ENCODE data around the gene C6orf62.
A peak's percentile ranks its signal among the peaks of the same experiment; 100 is the strongest.
"Not testable (repeated sequence)": the region's sequence is repeated elsewhere in the genome, so short reads cannot be mapped to it uniquely, and the experiment has no call there.

The C6orf62 gene
- 134 to 343 (median 255) reads per million in 17 experiments for total RNA-seq

- DNase-seq = peak; percentile 81 to 89 (median 86)
Measured at GRCh38 chr6:24719125-24719971, at the start of gene C6orf62. Gene C6orf62, minus strand, starts transcription at chr6:24719154. Its CDS starts 486 bp downstream, at chr6:24718668.

- DNase-seq = no peak
Measured at GRCh38 chr6:24768361-24768760, 49.4 kb upstream of the C6orf62 start.

GRCh38 chr6:24766680-24767462 is 47.9 kb upstream of the C6orf62 start:
- peak; percentile 15 to 84 (median 55) for DNase-seq

GRCh38 chr6:24765968-24766367 is 47.0 kb upstream of the C6orf62 start:
- not testable (repeated sequence) for DNase-seq

GRCh38 chr6:24764833-24765828 is 46.2 kb upstream of the C6orf62 start:
- not testable (repeated sequence) for DNase-seq

GRCh38 chr6:24763578-24763977 is 44.6 kb upstream of the C6orf62 start:
- no peak for DNase-seq

- DNase-seq = no peak
Measured at GRCh38 chr6:24761851-24762250, 42.9 kb upstream of the C6orf62 start.

- DNase-seq = no peak
Measured at GRCh38 chr6:24761193-24761835, 42.4 kb upstream of the C6orf62 start.

- no peak for DNase-seq
Measured at GRCh38 chr6:24760210-24760609, 41.3 kb upstream of the C6orf62 start.

GRCh38 chr6:24759718-24760117 is 40.8 kb upstream of the C6orf62 start:
- DNase-seq = no peak

- DNase-seq = peak; percentile 36 to 73 (median 58)
Measured at GRCh38 chr6:24757611-24758010, 38.7 kb upstream of the C6orf62 start.

GRCh38 chr6:24755279-24755678 is 36.3 kb upstream of the C6orf62 start:
- DNase-seq = no peak

GRCh38 chr6:24754378-24754777 is 35.4 kb upstream of the C6orf62 start:
- not testable (repeated sequence) for DNase-seq

- DNase-seq = no peak
Measured at GRCh38 chr6:24753545-24753944, 34.6 kb upstream of the C6orf62 start.

- no peak for DNase-seq
Measured at GRCh38 chr6:24752917-24753492, 34.1 kb upstream of the C6orf62 start.

- no peak for DNase-seq
Measured at GRCh38 chr6:24752503-24752902, 33.5 kb upstream of the C6orf62 start.

- DNase-seq = peak in 1 of 4 experiments; percentile 22
Measured at GRCh38 chr6:24750878-24751277, 31.9 kb upstream of the C6orf62 start.

GRCh38 chr6:24749297-24749696 is 30.3 kb upstream of the C6orf62 start:
- peak in 3 of 4 experiments; percentile 16 to 82 (median 78) for DNase-seq

GRCh38 chr6:24744911-24745310 is 26.0 kb upstream of the C6orf62 start:
- DNase-seq = peak; percentile 81 to 96 (median 91)

GRCh38 chr6:24743944-24744335 is 25.0 kb upstream of the C6orf62 start:
- peak in 3 of 4 experiments; percentile 43 to 85 (median 83) for DNase-seq

- peak; percentile 80 to 97 (median 91) for DNase-seq
Measured at GRCh38 chr6:24743265-24743943, 24.4 kb upstream of the C6orf62 start.
